HG02970 (cell line): ENCODE data around the gene GPR152.

Experiments used
- ATAC-seq: cut with Tn5 transposase; IDR thresholded peaks from one replicate; pipeline ENCODE4 v1.9.1; 2021; ENCODE audit warnings: mild to moderate bottlenecking, moderate library complexity, moderate number of reproducible peaks; ENCODE audit not compliant: unreplicated experiment, low FRiP score

Gene GPR152

DNA sequence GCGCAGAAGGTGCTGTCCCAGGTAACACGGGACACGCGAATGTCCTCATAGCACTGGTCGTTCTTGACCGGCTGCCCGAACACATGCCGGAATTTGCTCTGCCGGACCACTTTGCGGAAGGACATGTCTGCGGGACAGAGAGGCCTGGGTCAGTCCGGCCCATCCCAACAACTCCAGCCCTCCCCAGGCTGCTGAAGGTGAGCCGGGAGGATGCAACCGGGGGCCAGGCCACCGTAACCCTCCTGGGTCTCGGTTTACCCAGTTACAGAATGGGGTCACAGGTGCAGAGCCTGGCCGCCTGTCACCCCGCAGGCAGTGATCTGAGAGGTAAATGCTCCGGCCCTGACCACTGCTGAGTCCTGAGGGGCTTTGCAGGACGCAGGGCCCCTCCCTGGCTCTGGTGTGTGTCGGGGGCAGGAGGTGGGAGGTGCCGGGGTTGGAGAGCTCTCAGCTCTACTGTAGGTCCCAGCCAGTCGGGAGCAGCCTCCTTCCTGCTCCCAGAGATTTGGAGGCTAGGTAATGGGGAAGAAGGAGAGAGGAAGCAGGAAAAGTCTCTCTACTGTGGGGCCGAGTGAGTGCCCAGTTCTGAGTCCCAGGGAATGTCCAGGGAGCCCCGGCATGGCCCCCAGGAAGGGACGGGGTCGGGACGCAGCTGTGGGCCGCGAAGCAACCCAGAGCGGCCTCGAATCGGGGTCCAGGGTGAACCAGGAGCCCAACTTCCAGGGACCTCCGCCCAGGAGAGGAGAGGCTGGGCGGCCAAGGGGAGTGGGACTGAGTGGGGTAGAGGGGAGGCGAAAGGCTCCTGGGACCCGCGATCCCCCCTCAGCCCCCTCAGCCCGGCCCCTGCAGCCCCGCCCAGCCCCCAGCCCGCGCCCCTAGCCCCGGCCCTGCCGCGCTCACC lies 9.8 kb downstream of the GPR152 start:
- ATAC-seq = no peak

- no peak for ATAC-seq
Observed at GRCh38 chr11:67441731-67442351, 10.7 kb downstream of the GPR152 start.

DNA sequence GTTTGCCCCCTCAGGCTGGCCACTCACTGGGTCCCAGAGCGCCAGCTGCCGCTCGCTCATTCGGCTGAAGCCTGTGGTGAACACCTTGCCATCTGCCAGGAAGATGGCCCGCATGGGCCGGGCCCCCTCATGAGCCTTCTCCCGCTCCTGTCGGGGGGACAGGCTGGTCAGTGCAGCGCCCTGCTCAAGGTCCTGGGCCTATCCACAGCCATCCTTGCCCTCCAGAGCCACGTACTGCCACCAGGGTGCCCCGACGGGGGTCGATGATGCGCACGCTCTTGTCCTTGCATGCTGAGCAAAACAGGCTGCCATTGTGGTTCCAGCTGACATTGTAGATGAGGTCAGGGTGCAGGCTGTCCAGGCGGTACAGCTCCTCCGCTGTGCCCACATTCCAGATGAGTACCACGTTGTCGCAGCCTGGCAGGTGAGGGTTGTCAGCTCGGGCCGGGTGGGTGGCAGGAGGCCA lies 11.4 kb downstream of the GPR152 start:
- no peak for ATAC-seq

DNA sequence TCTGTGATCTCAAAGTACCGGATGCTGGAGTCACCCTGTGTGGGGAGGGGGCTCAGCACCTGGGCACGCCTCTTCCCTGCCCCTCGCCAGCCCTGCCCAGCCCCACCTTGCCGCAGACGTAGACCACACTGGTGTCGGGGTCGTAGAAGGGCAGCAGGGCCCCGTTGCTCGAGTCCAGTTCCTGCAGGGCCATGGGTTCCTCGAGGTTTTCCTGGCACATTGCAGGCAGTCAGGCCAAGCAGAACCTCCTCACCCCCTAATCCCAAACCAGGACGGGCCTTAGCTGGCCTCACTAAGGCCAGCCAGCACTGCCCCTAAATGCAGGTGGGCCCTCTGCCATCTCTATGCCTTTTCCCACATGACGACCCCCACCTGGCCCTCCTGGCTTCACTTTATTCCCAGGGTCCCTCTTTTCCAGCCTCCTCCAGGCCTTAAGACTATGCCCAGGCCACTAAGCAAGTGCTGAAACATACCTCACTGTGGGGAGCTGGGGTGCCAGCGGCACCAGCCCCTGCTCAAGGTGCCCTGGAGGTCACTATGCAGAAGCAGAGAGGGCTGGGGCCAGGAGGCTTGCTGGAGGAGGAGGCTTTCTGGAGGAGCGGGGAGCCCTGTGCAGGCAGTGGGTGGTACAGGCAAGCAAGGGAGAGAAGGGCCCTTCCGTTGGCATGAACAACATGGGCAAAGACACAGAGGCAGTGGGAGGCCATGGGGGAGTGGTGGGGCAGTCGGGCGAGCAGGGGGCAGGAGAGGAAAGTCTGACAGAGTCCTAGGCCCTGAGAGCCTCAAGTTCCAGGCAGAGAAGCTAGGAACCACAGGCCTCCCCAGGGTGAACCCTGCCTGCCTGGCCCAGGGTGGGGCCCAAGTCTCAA lies 12.1 kb downstream of the GPR152 start:
- no peak for ATAC-seq

DNA sequence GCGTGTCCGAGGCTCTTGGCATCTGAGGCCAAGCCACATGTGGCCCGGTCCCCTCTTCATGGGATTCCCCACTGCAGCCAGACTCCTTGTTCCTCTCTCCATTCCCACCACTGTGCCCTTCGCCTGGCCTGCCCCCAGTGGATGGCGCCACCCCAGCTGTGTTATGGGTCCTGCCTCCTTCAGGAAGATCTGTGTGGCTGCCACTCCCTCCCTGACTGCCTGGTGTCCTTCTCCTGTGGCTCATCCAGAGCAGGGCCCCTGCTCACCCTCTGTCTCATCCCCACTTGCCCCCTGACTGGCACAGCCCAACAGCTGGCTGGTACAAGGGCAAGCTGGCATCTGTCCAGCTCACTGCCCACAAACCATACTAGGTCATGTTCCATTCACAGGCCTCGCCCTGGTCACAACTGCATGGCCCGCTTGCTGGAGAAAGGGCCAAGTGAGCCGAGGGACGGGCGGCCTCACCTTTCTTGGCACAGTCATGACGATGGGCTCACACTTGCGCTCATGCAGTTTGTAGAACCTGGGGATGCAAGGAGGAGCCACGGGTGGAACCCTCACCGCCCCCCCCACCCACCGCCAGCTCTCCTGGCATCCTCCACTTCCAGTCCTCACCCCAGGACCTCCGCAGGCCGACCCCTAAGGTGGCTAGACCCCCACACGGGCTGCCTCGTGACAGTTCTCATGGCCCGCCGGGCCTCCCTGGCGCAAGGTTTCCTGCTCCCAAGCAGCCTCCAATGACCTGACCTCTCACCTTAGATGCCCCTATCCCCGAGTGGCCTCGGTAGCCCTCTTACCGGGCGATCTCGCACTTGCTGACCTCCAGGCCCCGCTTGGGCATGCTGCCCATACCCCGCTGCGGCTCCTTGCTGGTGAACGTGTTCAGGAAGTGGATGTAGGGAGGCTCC lies 13.0 kb downstream of the GPR152 start:
- no peak for ATAC-seq

DNA sequence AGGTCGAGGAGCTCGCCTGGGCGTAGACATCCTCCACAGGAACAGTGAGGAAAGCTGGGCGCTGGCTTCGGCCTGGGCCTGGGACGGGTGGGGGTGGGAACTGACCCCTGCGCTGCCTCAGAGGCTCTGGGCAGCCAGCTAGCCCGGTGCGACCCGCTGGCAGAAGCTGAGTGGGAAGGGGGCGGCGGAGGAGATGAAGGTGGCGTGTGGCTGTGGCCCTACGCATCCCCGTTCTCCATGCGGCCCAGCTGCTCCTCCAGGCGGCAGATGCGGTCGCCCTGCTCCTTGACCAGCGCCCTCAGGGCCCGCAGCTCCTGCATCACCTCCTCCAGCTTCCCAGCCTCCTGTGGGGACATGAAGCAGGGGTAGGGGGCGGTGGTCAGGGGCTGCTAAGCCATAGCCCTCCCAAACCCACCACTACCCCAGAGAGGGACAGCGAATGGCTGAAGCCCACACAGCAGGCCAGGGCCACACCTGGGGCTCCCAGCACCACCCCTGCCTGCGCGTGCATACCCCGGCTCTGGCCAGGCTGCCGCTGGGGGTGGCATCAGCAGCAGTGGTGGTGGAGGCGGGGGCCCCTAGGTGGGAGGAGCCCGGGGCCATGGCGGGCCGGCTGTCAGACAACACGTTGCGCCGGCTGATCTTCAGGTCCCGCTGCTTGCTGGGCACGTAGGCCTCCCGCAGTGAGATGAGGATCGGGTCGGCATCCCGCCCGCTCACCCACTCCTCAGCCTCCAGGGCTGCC lies 14.2 kb downstream of the GPR152 start:
- ATAC-seq = no peak

- ATAC-seq = no peak
Observed at GRCh38 chr11:67437809-67438157, 14.7 kb downstream of the GPR152 start.

GRCh38 chr11:67437082-67437808 lies 15.3 kb downstream of the GPR152 start, which contains the start of gene PTPRCAP:
Gene PTPRCAP, minus strand, starts transcription at chr11:67437682. Its CDS starts 63 bp downstream, at chr11:67437619.
- ATAC-seq = no peak

DNA sequence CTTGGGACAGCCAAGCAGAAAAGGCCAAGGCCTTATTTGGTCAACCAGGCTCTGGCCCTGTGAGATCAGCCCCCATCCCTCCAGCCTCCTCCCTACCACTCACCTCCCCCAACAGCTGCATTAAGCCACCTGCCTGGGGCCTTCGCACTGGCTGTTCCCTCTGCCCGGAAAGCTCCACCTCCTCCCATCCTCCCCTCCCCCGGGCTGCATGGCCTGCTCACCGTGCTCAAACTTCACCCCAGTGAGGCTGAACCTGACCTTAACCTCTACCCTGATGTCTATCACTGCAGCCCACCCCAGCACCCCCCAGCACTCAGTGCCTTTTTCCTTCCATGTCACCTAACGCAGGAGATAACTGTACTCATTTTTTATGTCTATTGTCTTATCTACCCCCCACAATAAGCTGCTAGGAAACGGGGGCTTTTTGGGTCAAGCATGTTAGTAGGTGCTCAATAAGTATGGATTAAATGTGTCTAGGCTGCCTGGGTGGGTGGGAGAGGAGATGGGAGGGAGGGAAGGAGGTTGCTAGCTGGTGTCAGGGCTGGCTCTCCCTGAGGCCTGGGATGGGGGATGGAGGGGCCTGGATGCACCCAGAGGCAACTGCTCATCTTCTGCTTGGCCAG lies 16.0 kb downstream of the GPR152 start:
- no peak for ATAC-seq

DNA sequence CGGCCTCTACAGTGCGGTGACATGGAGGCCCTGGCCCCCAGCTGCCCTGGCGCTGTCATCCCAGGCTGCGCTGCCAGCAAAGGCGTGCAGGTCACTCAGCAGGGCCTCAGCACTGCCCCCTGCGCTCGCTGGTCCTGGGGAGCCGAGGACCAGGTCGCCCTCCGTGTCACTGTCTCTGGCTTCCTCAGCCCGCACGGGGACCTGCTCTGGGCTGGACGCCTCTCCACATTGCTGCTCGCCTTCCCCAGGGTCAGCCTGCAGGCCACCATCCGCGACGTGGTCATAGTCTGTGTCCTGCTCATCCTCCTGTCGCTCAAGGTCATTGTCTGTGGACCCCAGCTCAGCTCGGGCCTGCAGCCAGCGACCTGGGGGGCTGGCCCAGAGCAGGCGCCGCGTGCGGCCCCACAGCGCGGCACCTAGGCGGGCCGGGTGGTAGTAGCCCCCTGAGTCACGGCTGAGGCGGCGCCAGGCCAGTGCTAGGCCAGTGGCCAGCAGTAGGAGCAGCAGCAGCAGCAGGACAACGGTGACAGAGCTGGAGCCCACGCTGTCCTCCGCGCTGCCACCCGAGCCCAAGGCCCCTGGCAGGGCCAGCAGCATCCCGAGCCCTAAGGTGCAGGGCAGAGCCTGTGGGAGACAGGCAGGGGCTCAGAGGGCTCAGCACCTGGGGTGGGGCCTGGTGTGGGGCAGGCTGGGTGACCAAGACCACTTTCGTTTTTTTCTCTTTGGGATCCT lies 16.6 kb downstream of the GPR152 start:
- ATAC-seq = no peak

DNA sequence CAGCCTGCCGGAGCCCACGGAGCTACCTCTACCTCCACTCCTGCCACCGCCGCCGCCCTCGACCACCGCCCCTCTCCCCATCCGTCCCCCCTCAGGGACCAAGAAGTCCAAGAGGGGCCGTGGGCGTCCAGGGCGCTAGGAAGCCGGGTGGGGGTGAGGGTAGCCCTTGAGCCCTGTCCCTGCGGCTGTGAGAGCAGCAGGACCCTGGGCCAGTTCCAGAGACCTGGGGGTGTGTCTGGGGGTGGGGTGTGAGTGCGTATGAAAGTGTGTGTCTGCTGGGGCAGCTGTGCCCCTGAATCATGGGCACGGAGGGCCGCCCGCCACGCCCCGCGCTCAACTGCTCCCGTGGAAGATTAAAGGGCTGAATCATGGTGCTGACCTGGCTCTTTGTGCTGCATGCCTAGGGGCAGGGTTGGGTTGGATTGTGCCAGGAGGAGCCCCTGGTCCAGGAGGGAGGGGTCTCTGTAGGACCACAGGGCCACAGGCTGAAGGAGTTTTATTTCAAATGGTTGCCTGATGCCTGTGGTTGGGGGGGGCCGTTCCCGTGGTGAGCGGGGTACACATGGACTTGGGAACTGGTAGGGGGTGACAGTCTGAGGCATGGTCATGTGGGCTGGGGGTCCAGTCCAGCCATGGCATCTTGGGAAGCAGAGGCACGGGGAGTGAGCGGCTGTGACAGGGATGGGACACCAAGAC lies 17.4 kb downstream of the GPR152 start:
- ATAC-seq = no peak

DNA sequence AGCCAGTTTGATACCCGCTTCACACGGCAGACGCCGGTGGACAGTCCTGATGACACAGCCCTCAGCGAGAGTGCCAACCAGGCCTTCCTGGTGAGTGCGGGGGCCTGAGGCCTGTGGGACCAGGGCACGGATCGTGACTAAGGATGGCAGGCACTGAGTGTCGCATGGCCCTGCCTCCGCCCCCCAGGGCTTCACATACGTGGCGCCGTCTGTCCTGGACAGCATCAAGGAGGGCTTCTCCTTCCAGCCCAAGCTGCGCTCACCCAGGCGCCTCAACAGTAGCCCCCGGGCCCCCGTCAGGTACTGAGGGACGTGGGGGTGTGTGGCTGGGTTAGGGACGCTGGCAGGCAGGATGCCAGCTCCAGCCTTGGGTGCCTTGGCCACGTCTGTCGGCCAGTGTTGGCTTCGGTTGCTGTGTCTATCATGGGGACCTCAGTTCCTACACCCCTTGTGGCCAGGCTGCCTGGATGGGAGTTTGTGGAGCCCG lies 18.1 kb downstream of the GPR152 start:
- ATAC-seq = no peak

DNA sequence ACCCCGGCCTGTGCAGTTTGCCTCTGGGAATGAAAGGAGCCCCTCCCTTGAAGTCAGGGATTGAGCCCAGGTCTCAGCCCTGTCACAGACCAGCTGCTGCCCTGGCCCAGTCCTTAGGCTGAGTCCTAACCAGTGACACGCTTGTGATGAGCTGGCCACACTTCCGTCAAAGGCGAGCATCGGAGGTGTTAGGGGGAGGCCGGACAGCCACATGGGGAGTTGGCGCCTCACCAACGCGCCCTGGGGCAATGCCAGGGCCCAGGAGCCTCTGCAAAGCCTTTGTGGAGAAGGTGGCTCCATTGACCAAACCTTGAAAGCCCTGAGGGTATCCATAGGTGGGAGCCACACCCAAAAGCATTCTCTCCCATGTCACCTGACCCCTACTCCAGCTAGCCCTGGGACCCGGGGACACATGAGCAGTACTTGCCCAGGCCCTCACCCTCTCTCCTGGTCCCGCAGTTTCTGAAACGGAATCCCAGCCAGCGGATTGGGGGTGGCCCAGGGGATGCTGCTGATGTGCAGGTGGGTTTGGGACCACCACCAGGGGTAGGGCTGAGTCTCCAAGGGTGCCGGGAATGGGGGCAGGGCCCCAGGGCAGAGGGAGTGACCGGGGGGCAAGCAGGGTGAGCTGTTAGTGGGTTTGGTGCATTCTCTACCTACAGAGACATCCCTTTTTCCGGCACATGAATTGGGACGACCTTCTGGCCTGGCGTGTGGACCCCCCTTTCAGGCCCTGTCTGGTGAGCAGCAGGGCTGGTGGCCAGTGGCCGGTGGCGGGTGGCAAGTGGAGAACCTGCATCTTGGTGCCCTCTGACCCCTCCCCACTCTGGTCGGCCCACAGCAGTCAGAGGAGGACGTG lies 18.8 kb downstream of the GPR152 start:
- no peak for ATAC-seq

DNA sequence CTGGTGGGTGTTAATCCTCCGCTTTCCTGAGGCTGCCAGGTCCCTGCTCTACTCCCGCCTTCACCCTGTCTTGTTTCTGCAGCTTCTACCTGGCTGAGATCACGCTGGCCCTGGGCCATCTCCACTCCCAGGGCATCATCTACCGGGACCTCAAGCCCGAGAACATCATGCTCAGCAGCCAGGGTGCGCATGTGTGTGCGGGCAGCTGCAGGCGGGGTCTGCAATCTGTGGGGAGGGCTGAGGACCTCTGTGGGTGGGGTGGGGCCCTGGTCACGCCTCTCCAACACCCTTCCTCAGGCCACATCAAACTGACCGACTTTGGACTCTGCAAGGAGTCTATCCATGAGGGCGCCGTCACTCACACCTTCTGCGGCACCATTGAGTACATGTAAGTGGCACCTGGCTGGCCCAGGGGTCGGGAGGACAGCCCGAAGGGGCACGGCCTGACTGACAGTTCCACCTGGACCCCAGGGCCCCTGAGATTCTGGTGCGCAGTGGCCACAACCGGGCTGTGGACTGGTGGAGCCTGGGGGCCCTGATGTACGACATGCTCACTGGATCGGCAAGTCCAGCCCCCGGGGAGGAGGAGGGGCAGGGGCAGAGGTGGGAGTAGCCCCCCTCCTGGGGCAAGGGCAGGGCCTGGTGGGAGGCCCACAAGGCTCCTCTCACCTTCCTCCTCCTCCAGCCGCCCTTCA lies 19.7 kb downstream of the GPR152 start:
- no peak for ATAC-seq
